Effector CD8-positive, alpha-beta T cell (primary cell): Measurements from ENCODE around the gene LRRC45.

Source experiments
- DNase-seq: peaks from one replicate; lab custom pipeline; 2025; lab: John Stamatoyannopoulos, UW

Gene LRRC45

DNA sequence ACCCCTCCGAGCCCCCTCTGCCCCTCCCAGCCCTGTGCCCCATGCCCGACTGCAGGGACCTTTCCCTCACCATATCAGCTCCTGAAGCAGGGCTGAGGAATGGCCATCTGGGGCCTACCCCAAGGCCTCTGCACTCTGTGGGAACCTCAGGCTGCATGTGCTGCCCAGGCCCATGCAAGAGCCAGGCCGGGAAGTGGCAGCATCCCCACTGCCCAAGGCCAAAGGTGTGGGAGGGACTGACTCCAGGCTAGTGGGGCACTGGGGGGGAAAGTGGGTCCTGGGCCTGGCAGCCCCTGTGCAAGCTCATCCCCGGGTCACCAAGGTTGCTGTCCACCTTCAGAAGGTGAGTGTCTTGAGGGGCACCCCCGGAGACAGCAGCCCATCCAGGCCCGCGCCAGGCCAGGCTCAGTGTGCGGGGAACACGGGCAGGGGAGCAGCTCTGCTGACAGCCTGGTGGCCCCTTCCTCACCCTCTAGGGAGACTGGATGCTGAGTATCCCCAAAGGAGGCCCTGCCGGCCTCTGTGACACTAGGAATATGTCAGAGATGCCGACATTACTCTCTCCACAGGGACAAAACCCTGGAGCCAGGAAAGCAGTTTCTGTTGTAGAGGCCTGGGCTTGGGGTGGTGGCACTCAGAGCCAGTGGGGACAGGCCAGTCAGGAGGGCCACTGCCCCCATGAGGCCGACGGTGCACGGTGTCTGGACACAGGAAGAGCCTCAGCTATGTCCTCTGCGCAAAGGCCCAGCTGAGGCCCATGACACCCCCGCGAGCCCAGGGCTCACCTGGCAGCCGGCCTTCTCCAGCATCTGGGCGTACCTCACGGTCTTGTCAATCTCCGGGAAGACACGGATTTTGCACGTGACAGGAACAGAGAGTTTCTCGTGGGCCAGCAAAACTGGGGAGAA lies 39.2 kb downstream of the LRRC45 start:
- no peak for DNase-seq

DNA sequence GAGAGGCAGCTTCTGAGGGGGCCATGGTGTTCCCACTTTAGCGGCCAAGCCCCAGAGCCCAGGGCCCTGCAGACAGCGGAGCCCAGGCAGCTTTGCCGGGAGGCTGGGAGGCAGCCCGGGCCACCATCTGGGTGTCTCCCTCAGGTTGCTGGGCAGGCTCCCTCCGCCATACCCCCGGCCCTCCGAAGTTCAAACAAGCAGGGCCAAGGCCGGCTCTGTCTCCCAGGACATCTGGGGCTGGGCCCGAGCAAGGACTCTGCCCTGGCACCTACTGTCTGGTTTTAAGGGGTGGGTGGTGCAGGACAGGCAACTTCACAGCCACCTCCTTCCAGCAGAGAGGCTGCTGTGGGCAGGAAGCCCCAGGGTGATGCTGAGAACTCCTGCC lies 39.9 kb downstream of the LRRC45 start:
- DNase-seq = no peak

DNA sequence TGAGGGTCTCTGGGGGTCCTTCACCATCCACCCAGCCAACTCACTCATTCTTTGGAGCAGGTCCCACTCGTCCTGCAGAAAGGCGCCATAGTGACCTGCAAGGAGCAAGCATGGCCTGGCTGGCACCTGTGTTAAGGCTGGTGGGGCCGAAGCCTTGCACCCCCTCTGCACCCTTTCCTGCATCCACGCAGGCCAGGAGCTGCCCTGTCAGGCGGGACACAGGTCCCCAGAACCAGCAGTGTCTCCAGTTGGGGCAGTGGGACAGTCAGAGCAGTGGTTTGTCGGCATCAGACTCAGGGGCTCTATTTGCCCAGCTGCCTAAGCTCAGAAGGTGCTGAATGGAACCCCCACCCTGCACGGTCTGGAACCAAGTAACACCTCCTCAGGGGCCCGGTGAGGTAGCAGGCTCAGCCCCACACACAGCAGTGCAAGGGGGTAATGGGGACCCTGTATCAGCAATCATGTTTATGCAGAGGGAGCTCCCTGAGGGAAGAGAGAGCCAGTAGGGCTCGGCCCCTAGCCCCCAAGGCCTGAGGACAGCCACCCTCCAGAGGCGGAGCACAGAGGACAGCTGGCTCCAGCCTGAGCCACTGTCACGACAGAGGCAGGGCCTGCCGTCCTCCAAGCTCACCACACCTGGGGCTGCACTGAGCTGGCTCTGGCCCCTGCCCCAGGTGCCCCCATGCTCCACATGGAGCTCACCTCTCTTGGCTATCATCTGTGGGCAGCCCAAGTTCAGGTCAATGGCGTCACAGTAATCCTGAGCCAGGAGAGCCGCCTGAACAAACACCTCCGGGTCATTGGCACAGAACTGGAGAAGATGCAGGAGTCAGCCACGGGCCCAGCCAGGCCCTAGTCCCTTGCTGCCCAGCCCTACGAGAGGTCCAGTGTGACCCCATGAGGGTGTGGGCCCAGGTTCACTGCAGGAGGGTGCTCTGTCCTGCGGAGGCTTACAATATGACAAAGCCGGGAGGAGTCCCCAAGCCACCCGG lies 40.6 kb downstream of the LRRC45 start:
- DNase-seq = no peak

DNA sequence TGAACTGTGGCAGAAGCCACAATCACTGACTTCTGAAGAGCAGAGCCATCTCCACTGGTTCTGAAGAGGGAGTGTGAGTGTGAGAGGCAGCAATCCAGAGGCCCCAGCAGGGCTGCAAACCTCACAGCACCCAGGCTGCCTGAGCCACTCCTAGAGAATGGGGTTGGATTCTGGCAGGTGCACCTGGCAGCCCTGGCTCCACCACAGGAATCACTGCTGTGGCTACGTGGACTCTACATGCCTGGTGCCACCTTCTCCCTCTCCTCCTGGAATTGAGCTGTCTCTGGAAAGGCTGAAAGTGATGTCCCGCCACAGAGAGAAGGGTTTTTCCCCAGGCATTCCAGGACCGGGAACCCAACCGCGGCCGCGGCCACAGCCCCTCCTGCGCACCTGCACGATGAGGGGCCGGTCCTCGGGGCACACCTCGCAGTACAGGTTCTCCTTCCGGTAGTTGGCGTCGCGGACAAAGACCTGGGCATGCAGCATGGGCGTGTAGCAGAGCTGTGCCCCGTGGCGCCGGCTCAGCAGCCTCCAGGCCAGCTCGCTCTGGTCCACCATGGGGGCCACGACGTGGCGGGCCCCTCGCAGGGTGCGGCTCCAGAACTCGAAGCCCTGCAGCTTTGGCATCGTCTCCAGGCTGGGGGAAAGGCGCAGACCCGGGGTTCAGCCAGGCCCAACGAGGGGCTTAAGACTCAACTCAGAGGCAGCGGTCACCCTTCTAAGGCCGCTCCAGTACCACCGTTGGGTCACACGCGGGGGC lies 41.5 kb downstream of the LRRC45 start:
- no peak for DNase-seq

DNA sequence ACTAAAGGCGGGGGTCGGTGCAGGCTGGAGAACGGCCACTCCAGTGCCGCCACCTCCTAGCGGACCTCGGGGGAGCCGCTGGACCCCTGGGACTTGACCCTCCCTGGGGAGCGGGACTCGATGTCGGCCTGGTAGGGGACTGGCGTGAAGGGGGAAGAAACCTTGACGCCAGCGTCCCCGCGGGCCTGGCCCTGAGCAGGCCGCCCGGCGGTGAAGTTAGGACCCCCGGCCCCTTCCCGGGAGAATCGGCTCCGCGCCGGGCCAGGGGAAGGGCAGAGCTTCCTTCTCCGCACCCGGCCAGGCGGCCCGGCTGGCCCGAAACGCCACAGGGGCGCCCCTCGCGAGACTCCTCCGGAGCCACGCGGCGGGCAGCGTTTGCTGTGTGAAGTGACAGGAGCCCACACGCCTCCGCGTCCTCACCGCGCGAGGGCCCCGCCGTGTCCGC lies 42.1 kb downstream of the LRRC45 start:
- no peak for DNase-seq

DNA sequence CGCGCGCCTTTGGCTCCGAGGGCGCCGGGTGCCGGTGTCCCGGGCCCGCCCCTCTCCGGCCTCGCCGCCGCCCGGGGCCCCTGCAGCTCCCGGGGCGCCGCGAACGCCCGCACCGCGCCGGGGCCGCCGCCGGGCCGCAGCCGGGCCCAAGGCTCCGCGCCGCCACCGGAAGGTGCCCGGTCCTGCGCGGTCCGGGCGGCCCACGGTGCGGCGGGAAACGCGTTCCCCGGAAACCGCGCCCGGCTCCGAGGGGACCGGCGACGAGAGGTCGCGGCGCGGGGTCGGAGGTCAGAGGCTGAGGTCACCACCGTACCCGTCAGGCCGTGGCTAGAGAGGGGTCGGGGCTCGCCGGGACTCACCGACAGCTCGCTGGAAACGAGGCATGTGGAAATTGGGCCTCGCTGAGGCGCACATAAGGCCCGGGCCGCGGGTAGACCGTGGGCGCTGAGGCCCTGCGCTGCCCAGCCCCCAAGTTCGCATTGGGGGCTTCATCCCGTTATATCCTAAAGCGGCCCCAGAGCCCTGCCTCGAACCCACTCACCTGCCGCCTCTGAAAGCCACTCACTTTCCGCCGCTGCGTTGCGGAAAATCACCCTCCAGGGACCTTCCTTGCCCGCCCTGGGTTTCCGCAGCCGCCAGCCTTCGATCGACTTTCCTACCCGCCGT lies 42.7 kb downstream of the LRRC45 start, which contains the start of gene DUS1L:
Gene DUS1L, minus strand, starts transcription at position 167 of the 666 bp plus-strand sequence. CDS start 745 bp downstream, outside the sequence.
- peak; percentile 40 for DNase-seq

DNA sequence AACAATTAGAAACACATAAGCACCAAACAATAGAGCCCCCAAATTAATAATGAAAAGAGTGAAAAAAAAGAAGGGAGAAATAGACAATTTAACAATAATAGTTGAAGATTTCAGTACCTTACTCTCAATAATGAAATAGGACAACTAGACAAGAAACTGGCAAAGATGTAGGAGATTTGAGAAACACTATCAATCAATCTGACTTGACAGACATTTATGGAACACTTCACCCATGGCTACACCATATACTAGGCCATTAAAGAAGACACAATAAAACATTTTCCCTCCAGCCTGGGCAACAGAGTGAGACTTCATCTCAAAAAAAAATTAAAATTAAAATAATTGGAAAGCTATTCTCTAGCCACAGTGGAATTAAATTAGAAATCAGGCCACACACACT lies 47.5 kb downstream of the LRRC45 start:
- DNase-seq = no peak

DNA sequence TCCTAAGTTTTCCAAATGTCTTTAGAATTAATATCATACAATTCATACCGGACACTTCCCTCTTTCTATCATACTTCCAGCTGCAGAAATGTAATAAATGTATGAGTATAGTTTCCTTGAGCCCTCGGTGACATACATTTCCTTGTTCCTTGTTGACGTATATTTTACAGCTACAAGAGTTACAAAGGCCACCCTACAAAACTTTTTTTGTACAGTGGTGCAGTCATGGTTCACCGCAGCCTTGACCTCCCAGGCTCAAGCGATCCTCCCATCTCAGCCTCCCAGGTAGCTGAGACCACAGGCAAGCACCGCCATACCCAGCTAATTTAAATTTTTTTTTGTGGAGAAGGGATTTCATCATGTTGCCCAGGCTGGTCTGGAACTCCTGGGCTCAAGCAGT lies 49.7 kb downstream of the LRRC45 start:
- no peak for DNase-seq

DNA sequence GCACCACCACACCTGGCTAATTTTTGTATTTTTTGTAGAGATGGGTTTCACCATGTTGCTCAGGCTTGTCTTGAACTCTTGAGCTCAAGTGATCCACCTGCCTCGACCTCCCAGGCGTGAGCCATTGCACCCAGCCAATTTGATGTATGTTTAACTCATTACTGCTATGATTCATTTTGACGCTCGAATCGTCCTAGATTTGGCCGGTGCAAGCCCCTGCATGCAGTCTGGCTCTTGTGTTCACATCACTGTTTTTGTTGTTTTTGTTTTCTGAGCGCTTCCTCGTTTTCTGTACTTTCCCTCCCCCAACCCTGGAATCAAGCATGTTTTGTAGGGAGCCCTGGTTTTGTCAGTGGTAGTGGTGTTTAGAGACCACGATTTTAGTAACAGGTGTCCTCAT lies 50.3 kb downstream of the LRRC45 start:
- DNase-seq = no peak

DNA sequence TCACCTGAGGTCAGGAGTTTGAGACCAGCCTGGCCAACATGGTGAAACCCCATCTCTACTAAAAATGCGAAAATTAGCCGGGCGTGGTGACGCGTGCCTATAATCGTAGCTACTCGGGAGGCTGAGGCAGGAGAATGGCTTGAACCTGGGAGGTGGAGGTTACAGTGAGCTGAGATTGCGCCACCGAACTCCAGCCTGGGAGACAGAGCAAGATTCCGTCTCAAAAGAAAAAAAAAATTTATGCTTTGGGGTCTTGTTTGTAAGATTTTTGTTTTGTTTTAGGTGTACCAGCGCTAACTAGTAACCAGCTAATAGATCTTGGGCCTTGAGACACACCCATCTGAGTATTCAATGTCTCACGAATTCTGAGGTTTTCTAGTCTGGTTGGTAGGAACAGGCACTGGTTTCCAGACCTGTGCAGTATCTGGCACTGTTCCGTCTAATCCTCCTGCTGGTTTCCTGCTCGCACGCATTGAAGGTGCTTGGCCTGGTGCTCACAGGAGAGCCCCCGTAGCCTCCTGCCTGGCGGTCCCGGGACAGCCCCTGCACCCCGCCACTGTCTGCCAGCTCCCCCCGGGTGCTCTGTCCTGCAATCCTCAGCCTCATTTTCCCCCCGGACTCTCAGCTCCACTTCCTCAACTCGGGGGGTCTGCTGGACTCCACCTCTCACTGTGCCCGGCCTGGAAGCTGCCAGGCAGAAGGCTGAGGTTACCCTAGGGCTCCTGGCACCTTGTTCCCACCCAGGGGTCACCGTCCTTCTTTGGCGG lies 53.1 kb downstream of the LRRC45 start:
- DNase-seq = no peak

DNA sequence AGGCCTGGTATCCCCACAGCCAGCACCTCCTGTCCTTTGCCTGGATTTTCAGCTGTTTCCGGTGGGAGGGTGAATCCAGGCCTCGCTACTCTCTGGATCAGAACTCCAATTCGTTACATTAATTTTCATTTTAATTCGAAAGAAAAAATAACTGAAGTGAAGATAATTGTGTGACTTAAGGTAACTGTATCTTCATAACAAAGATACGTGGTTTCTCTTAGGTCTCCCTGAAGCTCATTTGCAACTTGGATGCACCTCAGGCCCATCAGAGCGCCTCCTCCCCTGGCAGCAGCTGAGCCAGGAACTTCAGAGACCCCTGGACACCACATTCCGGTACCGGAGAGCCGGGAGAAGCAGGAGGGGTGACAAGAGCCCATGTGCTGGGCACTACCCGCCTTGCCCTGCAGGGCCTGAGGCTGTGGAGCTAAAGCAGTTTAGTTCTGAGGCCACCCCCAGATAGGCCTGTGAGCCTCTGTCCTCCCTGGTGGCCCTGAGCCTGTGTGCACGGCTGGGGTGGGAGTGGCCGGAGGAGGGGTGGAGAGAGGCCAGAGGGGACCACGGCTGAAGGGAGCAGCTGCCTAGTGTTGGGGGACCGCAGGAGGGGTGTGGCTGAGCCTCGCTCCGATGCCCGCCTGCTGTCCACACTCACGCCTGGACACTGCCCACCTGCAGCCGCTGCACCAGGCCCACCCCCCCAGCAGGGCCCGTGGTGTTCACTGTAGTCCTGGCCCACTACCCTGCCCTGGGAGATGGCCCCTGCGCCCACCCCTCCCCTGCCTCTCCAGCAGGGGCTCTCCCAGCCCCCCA lies 53.9 kb downstream of the LRRC45 start:
- DNase-seq = no peak

DNA sequence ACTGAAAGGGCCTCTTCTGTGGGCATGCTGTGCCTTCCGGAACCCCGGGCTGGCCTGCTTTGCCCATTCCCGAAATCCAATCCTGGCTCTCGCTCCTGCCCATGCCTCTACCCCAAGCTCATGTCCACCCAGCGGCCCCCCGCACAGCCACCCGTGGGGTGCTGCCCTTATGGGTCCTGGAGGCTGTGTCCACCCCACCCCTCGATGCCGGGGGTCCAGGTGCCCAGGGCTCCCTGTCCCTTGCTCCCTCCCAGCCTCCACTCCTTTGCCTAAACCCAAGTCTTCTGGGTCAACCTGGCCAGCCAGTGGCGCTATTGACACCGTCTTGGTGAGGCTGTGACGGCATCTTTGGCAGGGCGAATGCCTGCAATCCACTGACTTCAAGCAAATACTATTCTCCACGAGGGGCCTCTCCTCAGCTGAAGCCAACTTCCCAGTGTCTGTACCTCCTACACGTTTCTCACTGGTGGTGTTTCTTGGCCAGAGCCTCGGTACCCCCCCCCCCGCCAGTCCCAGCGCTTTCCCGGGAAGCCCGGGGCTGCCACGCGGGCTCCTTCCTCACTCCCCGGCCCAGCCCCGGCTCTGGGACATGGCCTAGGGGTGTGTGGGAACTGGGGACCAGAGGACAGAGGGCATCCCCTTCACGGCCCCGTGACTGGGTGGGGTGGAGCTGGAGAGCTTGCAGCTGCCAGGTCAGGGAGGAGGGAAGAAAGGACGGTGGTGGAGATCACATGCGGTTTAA lies 54.7 kb downstream of the LRRC45 start:
- no peak for DNase-seq

DNA sequence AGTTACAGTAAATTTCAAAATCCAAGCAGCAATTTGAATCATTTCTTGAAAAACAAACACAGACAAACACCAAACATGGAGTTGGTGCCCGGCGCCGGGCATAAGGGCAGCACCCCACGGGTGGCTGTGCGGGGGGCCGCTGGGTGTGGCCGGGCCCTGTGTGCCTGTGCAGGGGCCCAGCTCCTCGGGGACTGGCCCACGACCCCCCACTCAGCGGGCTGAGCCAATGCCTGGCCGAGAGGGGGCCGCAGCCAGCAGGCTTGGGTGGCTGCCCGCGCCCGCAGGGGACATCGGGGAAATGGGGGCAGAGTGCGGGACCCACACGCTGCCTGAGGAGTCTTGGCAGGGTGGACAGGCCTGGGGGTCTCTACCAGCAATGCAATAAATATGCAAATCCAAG lies 55.3 kb downstream of the LRRC45 start:
- no peak for DNase-seq

DNA sequence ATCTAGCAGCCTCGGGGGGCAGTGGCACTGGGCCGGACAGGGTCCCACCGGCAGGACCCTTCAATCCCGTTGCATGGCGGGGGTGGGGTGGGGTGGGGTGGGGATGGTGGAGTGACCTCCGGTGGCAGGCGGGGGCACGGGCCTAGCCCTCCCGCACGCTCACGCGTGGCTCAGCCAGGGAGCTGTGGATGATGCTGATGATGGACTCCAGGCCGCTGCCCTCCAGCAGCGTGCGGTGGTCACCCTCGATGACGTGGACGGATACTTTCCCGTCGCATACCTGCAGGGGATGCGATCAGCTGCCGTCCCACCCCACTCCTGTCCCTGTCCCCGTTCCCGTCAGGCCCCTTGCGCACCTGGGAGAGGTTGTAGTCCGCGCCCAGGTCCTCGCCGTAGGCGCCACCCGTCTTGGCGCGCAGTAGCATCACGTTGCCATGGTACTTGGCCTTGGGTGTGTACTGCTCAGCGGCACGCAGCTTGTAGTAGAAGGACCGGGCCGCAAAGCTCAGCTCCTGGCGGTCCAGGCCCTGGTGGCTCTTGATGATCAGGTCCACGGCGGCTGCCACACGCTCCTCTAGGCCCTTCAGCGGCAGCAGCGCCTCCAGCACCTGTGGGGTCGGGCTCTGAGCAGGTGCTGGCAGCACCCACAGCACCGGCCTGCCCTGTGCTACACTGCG lies 56.0 kb downstream of the LRRC45 start:
- DNase-seq = no peak

DNA sequence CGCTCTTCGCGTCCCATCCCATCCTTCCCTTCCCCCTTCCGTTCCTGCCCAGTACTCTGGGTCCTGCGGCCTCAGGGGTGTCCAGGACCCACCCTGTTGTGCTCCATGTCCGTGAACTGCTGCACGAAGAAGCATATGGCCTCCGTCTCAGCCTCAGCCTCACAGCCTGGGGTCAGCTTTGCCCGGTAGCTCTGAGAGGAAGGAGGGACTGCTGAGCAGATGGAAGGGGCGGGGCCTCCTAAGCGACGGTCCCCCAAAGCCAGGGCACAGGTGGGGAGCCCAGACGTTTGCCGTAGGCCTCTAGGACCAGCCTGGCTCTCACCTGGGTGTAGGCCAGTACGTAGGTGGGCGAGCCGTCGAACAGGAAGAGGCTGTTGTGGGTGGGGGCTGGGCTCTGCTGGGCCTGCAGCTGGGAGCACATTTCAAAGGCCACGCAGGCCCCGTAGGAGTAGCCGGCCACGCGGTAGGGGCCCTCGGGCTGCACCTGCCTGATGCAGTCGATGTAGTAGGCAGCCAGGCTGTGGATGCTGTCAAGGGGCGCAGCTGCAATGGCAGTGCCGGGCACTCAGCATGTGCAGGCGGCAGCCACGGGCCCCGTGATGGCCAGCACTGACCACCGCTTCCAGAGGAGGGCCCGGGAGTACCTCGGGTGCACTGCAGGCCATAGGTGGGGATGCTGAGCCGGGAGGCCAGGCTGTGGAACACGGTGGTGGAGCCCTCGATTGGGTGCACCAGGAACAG lies 57.1 kb downstream of the LRRC45 start:
- no peak for DNase-seq
